ENCODE data around the gene MAGEH1.
"Not testable (repeated sequence)": the region's sequence is repeated elsewhere in the genome, so short reads cannot be mapped to it uniquely, and the experiment has no call there.

- TF ChIP-seq CTCF, POLR2A (IDR thresholded peaks at IDR 0.05): not testable (repeated sequence)
These were observed 7.5 kb downstream of the MAGEH1 start for GRCh38 chrX:55459426-55459825.

Data from breast epithelium (tissue), 3 donors.